Dedifferentiated amniotic fluid mesenchymal stem cell (primary cell): ENCODE results near the gene CDKAL1.
"Not testable (repeated sequence)": the region's sequence is repeated elsewhere in the genome, so short reads cannot be mapped to it uniquely, and the experiment has no call there.

Experiments
- DNase-seq: peaks from one replicate; pipeline ENCODE4 v3.0.0-alpha.2; 2016; ENCODE audit errors: extremely low spot score

The CDKAL1 gene

DNA sequence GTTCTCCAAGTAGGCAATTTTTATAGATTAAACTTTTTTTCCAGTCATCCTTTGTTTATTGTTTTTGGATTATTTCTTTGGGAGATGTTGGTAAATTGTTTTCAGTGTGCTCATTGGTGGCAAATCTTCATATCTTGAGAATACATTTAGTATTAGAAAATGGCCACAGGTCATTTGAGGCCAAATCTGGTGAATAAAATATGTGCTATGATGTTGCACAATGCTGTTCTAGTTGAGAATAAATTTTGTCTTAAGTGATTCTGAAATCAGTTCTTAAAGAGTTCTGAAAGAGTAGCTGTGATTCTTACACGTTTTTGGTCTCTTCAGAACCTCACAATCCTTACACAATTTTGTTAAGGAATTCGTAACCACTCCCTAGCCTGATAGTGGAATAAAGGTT, 20.1 kb downstream of the CDKAL1 start:
- peak; percentile 21 for DNase-seq

DNA sequence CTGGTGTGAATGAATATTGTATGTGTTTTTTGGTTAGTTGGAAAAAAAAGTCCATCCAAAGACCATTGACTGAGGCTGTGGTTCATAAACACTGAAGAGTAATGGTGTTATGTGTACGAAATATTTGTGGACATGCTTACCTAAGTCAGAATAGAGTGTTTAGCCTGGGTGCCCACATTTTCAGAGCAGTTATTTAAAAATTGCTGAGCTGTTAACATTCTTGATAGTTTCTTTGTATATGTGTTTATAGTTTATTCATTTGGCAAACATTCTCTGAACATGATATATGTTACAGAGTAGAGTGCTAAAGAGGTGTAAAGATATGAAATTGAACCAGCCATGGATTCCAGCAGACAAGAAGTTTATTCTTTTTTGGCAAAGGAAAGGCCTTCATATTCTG, 20.6 kb downstream of the CDKAL1 start:
- DNase-seq: no peak

DNA sequence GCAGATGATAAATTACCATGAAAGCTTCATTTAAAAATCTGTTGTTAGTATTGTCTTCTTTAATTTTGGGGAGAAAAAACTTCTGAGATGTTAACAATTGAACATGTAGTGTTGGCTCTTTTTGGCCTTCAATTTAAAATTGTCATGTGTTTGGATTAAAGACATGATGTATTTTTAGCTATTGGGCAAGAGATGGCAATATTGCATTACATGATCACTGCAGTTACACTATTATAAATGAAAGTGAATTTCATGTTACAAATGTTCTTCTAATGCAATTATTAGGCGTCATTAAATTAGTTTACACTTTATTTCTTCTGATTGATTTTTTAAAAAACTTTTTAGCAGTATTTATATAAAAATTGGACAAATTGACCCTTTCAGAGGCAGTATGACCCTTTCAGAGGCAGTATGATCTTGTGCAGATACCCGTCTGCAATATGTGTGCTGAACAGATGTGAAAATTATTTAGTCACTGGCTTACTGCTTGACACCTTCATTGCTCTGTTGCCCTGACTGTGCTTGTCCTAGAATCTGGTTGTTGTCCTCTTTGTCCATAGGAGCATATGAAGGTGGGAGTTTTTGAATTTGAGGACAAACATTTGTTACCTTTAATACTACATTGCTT, 25.8 kb downstream of the CDKAL1 start:
- no peak for DNase-seq

DNA sequence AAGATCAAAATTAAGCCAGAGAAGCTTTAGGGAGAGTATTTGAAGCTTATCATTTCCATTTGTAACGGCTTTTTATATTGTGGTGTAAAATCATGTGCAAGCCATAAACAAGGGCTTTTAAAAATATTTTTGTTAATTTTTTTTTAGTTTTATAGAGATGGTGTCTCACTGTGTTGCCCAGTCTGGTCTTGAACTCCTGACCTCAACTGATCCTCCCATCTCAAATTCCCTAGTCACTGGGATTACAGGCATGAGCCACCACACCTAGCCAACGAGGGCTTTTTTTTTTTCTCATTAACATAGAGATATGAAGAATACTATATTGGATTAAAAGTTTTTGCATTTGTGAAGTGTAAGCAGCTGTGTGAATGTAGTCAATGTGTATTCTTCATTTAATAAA, 29.1 kb downstream of the CDKAL1 start:
- no peak for DNase-seq

DNA sequence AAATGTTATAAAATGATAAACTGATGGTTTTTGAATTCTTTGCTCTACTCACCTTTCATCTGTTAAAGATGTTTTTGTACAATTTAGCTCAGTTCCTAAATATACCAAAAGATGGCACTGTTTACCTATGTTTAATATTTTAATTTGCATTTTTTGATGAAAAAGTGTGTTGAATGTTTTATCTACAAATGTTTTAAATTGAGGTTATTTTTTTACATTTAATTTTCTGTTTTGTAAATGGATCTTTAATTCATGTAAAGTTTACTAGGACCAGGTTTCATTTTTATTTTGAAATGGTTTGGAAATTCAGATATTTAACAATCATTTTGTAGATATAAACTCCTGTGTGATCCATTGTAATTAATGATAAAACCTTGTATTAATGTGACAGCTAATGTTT, 30.0 kb downstream of the CDKAL1 start:
- DNase-seq: peak; percentile 27

DNA sequence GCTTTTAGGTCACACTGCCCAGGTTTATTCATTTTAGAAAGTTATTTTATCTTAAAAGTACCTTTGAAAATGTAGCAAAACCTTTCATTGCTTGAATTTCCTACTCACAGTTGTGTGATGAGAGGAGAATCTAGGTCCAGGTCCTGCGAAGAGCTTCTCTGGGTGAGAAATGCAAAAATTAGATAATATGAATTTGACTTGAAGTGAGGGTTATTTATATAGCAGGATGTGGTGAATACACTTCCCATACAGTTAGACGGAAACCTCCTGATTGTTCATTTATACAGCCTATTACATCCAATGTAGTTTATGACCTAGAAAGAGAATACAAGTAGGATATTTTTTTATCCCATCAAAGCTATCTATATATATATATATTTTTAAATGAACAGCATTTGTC, 30.5 kb downstream of the CDKAL1 start:
- no peak for DNase-seq

DNA sequence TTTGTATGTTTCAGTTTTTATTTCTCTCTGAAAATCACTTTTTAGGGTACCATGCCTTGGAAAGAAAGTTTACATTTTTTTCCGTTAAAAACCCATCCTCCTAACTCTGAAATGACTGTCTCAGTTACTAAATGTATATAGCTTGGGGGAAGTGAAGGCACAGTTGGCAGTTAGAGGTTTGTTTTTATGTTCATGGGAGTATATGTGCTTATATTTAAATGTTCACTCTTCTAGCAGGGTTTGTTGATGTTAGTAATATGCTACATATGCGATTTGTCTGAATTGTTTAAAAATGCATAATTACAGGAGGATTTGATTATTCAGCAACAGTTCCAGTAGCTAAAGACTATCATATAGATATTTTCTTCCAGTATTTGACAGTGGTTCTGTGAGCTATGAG, 31.1 kb downstream of the CDKAL1 start:
- DNase-seq: no peak

- no peak for DNase-seq
Measured at GRCh38 chr6:20566109-20566508, 31.9 kb downstream of the CDKAL1 start.

DNA sequence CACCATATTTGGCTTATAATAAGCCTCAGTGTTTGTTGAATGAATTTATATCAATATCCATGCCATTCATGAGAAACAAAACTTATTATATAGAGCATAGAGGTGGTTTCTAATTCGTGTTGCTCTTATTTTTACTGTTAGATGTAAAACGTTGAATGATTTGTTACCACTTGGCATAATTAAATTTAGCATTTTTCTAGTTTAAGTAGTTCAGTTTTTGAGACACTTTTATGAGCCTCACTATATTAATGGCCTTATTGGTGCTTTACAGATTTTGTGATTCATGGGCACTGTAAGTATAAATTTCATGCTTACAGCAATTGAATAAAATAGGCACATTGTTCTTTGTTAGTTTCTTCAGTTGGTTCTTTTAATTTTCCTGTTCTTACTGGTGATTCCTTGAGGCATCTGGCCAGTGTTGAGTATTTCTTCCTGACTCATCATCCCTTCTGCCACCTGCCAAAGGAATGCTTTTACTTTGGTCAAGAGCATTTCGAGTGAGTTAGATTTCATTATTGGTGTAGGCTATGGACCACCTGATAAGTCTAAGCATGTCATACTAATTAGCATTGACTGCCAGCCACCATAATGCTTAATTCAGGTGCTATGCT, 34.8 kb downstream of the CDKAL1 start:
- no peak for DNase-seq

GRCh38 chr6:20571261-20571660, 37.0 kb downstream of the CDKAL1 start:
- peak; percentile 9 for DNase-seq

DNA sequence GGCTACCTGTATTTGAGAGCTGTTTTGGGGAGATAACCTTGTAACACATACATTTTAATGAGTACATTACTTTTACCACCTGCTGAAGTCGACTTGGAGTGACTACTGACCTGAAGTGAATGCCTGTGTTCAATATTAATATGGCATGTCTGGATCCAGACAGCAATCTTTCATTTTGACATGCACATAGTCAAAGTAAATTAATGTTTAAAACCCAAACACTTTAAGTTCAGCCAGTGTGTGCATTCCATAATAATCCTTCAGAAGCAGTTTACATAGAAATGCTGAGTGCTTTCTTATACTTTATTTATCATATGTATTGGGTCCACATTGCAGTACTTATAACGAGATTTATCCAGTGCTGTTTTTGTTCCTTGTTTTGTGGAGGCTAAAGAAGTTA, 38.0 kb downstream of the CDKAL1 start:
- no peak for DNase-seq

GRCh38 chr6:20572940-20573339, 38.7 kb downstream of the CDKAL1 start:
- DNase-seq: peak; percentile 15

DNA sequence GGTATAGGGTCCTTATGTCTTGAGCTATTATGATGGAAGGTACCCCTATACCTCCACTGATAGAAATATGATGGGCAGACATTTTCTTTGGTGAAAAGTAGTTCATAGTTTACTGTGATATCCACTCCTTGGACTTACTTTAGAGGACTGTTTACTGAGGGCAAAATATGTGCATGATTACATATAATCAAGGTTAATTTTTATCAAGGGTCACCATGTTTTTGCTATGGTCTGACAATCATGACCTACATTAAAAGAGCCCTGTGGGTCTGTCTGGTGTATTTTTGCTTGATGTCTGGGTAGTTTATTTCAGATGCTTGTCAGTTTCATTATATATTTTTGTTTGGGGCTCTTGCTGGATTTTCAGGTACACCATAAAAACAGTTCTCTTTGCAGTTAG, 40.1 kb downstream of the CDKAL1 start:
- DNase-seq: peak; percentile 12

- no peak for DNase-seq
Measured at GRCh38 chr6:20575125-20575524, 40.9 kb downstream of the CDKAL1 start.

GRCh38 chr6:20575704-20576451, 41.6 kb downstream of the CDKAL1 start:
- DNase-seq: no peak

DNA sequence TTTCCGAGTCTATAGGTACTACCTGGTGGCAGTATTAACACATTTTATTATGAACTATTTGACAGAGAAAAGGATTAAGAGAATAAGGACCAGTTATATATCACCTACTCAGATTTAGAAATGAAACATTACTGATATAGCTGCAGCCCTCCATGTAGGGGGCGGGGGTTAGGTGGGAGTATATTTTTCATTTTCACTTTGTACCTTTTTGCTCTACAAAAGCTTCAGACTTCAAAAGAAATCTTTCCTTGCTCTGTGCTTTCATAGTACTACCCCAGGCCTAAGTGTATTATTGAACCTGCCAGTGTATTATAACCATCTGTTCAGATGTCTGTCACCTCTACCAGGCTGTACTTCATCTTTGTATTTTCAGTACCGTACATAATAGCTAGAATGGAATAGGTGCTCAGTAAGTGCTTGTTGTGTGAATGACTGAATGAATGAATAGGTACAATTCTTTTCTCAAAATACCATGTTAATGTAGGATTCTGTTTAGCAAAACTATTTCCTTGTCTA, 43.0 kb downstream of the CDKAL1 start:
- no peak for DNase-seq

DNA sequence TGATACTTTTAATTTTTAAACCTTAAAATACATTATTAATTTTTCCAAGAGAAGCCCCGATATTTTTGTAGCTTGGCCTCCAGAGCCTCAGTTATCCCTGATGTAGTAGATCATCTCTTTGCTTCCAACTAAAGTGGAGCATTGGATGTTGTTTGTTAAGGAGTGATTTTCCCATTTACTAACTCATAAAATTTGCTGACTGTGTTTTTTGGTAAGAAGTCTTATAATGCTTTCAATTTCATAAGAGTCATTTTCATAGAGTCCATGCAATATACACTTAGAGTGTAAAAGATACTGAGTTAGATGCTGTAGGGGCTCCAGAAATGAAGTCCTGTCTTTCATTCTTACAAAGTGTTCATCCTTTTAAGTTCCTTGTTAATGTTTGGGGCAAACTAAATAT, 46.8 kb downstream of the CDKAL1 start:
- DNase-seq: no peak

- DNase-seq: no peak
Measured at GRCh38 chr6:20582586-20583443, 48.6 kb downstream of the CDKAL1 start.

- DNase-seq: no peak
Measured at GRCh38 chr6:20583444-20583800, 49.2 kb downstream of the CDKAL1 start.

DNA sequence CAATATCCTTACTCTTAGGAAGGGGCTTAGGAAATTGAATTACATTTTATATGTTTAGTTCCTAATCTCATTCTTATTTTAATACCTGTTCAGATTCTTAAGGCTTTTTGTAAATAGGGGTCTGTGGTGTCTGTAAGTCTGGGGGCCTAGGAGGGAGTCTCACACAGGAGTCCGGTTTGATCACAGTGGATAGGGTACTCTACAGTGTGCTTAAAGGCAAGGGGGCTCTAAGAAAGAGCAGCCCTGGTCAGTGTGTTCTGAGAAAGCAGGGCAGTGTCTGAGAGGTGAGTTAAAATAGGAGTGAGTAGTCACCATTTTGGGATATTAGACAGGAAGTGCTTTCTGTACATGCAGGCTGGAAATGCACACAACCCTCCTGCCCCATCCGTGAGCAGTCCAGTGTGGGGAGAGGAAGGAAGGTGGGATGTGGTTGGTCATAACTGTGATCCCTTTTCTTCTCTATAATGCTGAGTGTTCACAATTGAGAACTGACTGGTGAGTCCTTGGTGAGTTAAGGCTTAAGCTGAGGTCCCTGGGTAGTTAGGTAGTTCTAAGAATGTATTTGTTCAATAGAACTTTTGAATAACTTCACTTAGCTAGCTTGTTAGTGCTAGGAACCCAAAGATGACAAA, 50.0 kb downstream of the CDKAL1 start:
- DNase-seq: no peak

GRCh38 chr6:20589266-20589665, 55.0 kb downstream of the CDKAL1 start:
- no peak for DNase-seq

DNA sequence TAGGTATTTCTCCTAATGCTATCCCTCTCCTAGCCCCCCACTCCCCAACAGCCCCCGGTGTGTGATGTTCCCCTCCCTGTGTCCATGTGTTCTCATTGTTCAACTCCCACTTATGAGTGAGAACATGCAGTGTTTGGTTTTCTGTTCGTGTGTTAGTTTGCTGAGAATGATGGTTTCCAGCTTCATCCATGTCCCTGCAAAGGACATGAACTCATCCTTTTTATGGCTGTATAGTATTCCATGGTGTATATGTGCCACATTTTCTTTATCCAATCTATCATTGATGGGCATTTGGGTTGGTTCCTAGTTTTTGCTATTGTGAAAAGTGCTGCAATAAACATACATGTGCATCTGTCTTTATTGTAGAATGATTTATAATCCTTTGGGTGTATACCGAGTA, 56.2 kb downstream of the CDKAL1 start:
- DNase-seq: not testable (repeated sequence)
